GM18526 (cell line): Measurements from ENCODE around the gene SCUBE3.

Experiments
- POLR2A ChIP-seq: IDR thresholded peaks from 3 replicates; pipeline ENCODE4 v1.6.1; 2011; ENCODE audit not compliant: insufficient read length; ENCODE audit errors: extremely low read depth

SCUBE3 gene

GRCh38 chr6:35192301-35192860, 21.4 kb upstream of the SCUBE3 start:
- TF ChIP-seq POLR2A = no peak

DNA sequence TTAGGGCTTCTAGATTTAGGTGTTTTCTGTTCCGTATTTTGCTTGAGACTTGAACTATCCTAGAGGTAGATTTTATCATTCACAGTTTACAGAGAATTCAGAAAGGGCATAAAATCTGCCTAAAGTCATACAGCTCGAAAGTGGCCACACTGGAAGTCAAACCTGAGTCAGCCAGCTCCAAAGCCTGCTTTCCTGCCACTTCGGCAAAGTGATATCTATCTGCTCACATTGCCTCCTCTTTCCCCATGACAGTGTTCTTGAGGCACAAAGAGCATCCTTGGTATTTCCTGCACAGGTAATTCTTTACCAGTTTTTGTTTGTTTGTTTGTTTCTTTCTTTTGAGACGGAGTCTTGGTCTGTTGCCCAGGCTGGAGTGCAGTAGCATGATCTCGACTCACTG, 19.4 kb upstream of the SCUBE3 start:
- TF ChIP-seq POLR2A = no peak

- TF ChIP-seq POLR2A = no peak
These were observed 18.5 kb upstream of the SCUBE3 start for GRCh38 chr6:35195120-35195780.

DNA sequence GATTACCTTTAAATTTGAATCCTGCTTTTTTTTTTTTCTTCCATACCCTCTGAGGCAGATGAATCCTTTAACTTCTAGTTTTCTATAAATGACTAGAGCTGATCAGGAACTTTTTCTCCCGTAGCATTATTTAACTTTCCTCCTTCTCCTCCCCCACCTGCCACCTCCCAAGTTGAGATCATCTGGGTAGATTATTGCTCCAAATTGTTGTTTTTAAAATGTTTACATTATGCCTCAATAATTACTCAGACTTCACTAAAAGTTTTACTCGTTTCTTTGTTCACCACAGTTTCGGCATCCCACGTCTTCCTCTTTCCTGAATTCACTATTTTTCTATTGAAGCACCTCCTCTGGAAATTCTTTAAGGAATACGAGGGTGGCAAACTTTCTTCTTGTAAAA, 16.6 kb upstream of the SCUBE3 start:
- no peak for TF ChIP-seq POLR2A

DNA sequence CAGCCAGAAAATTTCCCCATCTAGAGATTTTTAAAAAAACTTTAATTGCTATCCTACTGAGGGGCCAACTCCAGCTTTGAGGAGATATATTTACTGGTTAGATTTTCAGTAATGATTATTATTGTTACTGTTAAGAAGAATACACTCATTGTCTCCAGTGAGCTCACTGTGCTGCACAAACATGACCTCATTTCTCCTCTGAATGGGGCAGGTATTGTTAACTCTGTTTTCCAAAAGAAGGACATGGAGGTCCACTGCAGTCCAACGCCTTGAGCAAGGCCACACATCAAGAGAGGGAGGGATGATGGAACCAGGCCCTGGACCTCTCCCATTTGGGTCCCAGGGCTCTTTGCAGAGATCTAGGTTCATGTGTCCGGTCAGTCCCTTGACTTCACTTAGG, 13.9 kb upstream of the SCUBE3 start:
- TF ChIP-seq POLR2A = no peak

GRCh38 chr6:35202066-35202546, 11.7 kb upstream of the SCUBE3 start:
- TF ChIP-seq POLR2A = no peak

GRCh38 chr6:35203152-35203670, 10.5 kb upstream of the SCUBE3 start:
- no peak for TF ChIP-seq POLR2A

- TF ChIP-seq POLR2A = no peak
These were observed 10.1 kb upstream of the SCUBE3 start for GRCh38 chr6:35203680-35204079.

DNA sequence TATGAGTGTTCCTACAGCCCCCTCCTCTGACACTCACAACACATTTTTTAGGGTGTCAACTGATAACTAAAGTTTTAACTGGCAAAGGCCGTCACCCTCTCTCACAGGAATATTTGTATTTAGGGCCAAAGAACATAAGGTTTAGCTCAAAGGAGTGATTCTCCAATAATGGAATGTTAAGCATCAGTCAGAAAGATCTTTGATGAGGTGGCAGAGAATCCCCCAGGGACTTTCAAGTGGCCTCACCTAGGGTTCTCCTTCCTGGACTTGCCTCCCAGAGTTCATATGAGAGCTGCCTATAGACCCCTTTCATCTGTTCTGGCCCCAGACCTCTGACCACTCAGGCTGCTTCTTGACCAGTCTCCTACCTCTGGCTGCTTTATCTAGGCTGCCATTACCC, 7.4 kb upstream of the SCUBE3 start:
- TF ChIP-seq POLR2A = no peak

DNA sequence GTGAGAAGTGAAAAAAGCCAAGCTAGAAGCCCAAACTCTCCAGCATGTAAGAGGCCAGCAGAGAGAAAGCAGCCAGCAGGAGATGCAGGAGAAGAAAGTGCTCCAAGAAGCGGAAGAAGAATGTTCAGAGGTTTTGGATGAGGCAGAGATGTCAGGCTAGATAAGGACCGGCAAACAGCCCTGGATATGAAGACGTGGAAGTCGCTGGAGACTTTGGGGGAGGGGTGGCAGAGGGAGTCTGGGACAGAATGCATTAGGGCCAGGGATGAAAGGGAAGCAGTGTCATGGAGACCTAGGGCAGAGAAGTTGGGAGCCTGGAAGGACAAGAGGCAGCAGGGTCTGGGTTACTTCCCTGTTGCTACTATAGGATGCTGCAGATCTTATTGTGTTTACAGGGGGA, 5.3 kb upstream of the SCUBE3 start:
- TF ChIP-seq POLR2A = no peak

DNA sequence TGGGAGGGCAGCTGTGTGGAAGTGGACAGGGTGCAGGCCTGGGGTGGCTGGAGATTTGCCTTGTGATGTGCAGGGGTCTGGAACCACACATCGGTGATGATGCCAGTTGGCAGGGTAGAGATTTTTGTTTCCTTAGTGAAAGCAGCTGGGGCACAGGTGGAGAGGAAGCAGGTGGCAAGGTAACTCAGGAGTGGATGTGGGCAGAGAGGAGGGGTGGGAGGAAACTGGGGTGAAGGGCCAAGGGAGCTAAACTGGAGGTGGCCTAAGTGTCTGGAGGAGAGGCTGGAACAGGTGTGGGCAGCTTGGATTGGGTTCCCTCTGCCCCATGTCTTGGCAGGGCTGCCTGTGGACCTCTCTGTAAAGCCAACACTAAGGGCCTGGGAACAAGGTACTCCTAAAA, 4.7 kb upstream of the SCUBE3 start:
- TF ChIP-seq POLR2A = no peak

- TF ChIP-seq POLR2A = no peak
These were observed 4.0 kb upstream of the SCUBE3 start for GRCh38 chr6:35209622-35210247.

DNA sequence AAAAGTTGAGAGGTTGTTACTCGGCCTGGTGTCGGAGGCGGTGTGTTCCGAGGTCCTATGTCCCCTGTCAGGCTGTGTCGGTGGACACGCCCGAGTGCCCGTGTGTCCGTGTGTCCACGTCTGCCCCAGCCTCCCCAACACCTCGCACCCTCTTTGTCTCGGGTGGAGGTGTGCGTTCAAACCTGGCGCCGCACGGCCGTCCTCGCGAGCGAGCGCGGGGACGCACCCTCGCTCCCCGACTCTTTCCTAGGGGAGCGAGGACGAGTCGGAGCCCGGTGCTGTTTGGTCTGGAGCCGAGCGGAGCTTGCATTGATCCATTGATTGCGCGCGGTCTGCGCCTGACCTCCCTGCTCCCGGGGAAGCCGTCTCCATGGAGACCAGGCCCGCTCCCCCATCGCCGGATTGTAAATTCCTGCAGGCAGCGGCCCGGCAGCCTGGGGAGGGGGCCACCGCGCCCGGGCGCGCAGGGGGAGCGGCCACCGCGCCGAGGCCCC, 411 bp upstream of the SCUBE3 start:
- TF ChIP-seq POLR2A = no peak

GRCh38 chr6:35214869-35215664, 1.3 kb downstream of the SCUBE3 start:
- no peak for TF ChIP-seq POLR2A

- no peak for TF ChIP-seq POLR2A
These were observed 2.1 kb downstream of the SCUBE3 start for GRCh38 chr6:35215665-35216411.
